PC-9 (cell line): Measurements from ENCODE around the gene ITPR3.

Experiments used
- CTCF ChIP-seq: fragments of 200-600 bp; sonication (generic); conservative IDR thresholded peaks from 2 replicates; pipeline ENCODE4 v1.6.1; 2017; ENCODE audit warnings: mixed run types, antibody characterized with exemption, mild to moderate bottlenecking, moderate library complexity
- EZH2 ChIP-seq: fragments of 200-600 bp; sonication (generic); IDR thresholded peaks from 2 replicates; pipeline ENCODE4 v1.8.0; 2017; ENCODE audit warnings: antibody characterized with exemption, low read depth

- TF ChIP-seq CTCF (no peak), EZH2 (no peak)
Observed at GRCh38 chr6:33627876-33628275, 6.8 kb downstream of the ITPR3 start.
